Right atrium auricular region (tissue), 2 donors: ENCODE results near the gene TBL1XR1. TPM values are rescaled to one million over a fixed set of nuclear protein-coding genes. Genes with fewer than 3 reads are reported as not detected.
"Not testable (repeated sequence)": the region's sequence is repeated elsewhere in the genome, so short reads cannot be mapped to it uniquely, and the experiment has no call there.

ENCODE experiments used
- DNase-seq: peaks from one replicate; pipeline ENCODE4 v3.0.0-alpha.2; 2019; ENCODE audit warnings: low spot score
- H3K27ac ChIP-seq, 2 donors: fragments of 200-600 bp; sonication (generic); 1 replicate in 1 of 2; 2 replicates in 1 of 2; pipeline ENCODE4 v1.5.1; 2016 to 2019
- H3K27me3 ChIP-seq, 2 donors: fragments of 200-600 bp; sonication (generic); one replicate each; pipeline versions ENCODE4 v1.5.1 to v1.6.0; 2017 to 2019
- H3K36me3 ChIP-seq: fragments of 200-600 bp; sonication (generic); one replicate; pipeline ENCODE4 v1.5.1; 2016
- H3K4me1 ChIP-seq, 2 donors: fragments of 200-600 bp; sonication (generic); one replicate each; pipeline versions ENCODE4 v1.5.1 to v1.6.0; 2017 to 2019
- H3K4me3 ChIP-seq, 2 donors: fragments of 200-600 bp; sonication (generic); 1 replicate in 1 of 2; 2 replicates in 1 of 2; pipeline ENCODE4 v1.5.1; 2017 to 2019; ENCODE audit warnings: mild to moderate bottlenecking in 1 of 2, moderate library complexity in 1 of 2
- H3K9me3 ChIP-seq, 2 donors: fragments of 200-600 bp; sonication (generic); one replicate each; pipeline ENCODE4 v1.5.1; 2019
- total RNA-seq, 2 donors: library from RNA; depleted of rRNA; stranded (reverse); fragments of >200 nt; gene quantifications; one replicate each; pipeline ENCODE4 v1.1.0, GENCODE V29; 2016
- TF ChIP-seq, protein P1 (sequence below), 2 donors: fragments of 200-600 bp; sonication (generic); IDR thresholded peaks; one replicate each; pipeline ENCODE4 v1.5.1; 2019; ENCODE audit warnings: antibody characterized with exemption in 2 of 2

Gene TBL1XR1
- total RNA-seq, 2 donors from 2014 or later = 68.2 to 79.9 TPM

DNA sequence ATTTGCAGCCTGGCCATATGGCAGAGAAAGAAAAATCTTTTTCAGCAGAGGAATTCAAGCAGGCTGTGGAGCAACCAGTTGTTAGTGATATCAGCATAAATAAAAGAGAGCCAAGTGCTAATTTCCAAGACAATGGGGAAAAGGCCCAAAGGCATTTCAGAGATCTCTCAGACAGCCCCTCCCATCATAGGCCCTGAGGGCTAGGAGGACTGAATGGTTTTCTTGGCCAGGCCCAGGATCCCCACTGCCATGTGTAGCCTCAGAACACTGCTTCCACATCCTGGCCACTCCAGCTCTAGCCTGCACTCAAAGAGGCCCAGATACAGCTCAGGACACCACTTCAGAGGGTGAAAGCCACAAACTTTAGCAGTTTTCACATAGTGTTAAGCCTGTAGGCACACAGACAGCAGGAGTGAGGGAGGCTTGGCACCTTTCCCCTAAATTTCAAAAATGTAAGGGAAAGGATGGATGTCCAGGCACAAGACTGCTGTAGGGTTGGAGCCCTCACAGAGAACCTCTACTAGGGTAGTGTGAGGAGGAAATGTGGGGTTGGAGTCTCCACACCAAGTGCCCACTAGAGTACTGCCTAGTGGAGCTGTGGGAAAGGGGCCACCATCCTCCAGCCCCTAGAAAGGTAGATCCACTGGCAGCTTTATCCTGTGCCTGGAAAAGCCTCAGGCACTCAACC is 191.4 kb downstream of the TBL1XR1 start:
- no peaks in the 10 kb centered on the region for H3K4me1 ChIP-seq
- H3K36me3 ChIP-seq = no peaks in the 10 kb centered on the region
- TF ChIP-seq, protein P1, sequence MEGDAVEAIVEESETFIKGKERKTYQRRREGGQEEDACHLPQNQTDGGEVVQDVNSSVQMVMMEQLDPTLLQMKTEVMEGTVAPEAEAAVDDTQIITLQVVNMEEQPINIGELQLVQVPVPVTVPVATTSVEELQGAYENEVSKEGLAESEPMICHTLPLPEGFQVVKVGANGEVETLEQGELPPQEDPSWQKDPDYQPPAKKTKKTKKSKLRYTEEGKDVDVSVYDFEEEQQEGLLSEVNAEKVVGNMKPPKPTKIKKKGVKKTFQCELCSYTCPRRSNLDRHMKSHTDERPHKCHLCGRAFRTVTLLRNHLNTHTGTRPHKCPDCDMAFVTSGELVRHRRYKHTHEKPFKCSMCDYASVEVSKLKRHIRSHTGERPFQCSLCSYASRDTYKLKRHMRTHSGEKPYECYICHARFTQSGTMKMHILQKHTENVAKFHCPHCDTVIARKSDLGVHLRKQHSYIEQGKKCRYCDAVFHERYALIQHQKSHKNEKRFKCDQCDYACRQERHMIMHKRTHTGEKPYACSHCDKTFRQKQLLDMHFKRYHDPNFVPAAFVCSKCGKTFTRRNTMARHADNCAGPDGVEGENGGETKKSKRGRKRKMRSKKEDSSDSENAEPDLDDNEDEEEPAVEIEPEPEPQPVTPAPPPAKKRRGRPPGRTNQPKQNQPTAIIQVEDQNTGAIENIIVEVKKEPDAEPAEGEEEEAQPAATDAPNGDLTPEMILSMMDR (IDR thresholded peaks at IDR 0.05) = no peak
- H3K9me3 ChIP-seq = peaks cover 0 to 20% of the 10 kb centered on the region in 2 donors
- no peak overlapping the region for H3K27ac ChIP-seq
- H3K27me3 ChIP-seq = no peaks in the 10 kb centered on the region
- no peak for DNase-seq
- H3K4me3 ChIP-seq = no peak overlapping the region

DNA sequence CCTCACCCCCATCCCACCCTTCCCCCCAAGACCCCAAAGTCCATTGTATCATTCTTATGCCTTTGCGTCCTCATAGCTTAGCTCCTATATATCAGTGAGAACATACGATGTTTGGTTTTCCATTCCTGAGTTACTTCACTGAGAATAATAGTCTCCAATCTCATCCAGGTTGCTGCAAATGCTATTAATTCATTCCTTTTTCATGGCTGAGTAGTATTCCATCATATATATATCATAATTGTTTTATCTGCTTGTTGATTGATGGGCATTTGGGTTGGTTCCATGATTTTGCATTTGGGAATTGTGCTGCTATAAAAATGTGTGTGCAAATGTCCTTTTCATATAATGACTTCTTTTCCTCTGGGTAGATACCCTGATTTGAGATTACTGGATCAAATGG is 197.1 kb downstream of the TBL1XR1 start:
- H3K36me3 ChIP-seq, H3K27me3 ChIP-seq, H3K9me3 ChIP-seq, H3K4me3 ChIP-seq, H3K27ac ChIP-seq, DNase-seq, H3K4me1 ChIP-seq: not testable (repeated sequence)

DNA sequence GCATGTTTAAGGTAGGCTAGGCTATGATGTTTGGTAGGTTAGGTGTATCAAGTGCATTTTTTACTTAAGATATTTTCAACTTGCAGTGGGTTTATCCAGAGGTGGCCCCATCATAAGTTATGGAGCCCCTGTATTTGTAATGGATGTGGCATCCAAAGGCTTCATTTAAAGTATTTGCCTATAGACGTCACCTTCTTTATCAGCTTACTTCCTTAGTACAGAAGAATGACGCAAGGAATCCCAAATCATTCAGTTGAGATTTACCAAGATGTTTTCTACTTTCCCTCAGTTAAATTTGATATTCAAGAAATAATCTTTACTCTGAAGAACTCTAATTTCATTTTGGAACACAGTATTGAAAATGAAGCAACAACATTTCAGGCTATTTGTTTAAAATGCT is 201.3 kb downstream of the TBL1XR1 start:
- DNase-seq = no peak
- no peak overlapping the region for H3K4me3 ChIP-seq
- TF ChIP-seq, protein P1 (IDR thresholded peaks at IDR 0.05) = no peak

DNA sequence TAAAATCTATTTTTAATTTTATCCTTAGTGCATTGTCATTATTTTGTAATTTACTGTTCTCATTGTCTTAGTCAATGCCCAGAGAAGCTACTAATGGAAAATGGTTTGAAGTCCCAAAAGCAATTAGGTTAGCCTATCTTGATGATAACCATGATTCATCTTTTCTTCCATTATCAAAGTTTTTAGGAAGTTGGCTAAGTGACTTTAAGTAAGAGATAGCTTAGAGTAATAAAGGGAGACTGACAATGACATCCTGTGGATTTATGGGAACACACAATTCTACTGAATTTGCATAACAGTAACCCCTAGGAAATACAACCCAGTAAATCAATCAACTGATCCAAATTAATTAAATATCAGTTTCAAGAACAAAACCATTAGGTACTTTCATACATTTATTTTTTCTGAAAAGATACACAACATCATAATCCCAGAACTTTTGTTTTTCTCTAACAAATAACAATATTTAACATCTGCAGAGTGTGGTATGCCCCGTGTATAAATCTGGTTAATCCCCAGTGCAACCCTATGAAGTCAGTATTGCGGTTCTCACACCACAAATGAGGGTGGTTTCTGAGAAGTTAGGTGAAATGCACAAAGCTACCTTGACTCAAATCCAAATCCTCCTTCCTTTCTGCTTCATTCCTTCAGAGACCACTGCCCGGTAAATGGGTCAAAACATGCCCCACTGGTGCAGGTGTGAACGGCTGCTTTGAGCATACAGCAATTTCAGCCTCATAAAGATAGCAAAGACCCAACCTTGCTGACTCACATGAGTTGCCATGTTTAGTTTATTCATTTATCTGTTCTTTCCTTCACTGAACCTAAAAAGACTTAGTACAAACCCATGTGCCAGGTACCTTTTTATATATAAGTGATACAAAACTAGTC is 202.1 kb downstream of the TBL1XR1 start:
- no peak for DNase-seq

More for the DNA sequence above, 201.3 kb downstream of the TBL1XR1 start:
- H3K27me3 ChIP-seq = no peaks in the 10 kb centered on the region
- H3K9me3 ChIP-seq = peaks cover 0 to 11% of the 10 kb centered on the region in 2 donors
- H3K4me1 ChIP-seq = no peaks in the 10 kb centered on the region
- no peaks in the 10 kb centered on the region for H3K36me3 ChIP-seq
- H3K27ac ChIP-seq = no peak overlapping the region

DNA sequence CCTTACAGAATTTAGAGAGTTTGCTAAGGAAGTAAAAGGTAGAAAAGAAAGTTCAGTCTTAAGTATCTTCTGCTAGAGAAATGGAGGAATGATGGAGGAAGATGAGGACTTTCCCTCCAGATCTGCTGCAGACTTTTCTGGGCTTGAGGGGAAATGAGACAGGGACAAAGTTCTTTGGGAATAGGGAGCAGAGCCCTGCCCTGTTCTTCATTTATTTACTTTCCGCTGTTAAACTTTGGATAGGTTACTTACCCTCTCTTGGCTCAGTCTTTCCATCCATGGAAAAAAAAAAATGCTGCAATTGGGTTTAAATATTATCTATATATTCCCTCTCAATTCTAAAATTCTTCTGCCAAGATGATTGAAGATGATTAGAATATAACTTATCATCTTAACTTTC is 202.9 kb downstream of the TBL1XR1 start:
- DNase-seq = no peak
- Histone ChIP-seq H3K36me3 (no peaks in the 10 kb centered on the region), H3K4me1 (no peaks in the 10 kb centered on the region), H3K27me3 (no peaks in the 10 kb centered on the region), H3K4me3 (no peak overlapping the region), H3K9me3 (peaks cover 0 to 4% of the 10 kb centered on the region in 2 donors), H3K27ac (no peak overlapping the region)
- TF ChIP-seq, protein P1 (IDR thresholded peaks at IDR 0.05) = no peak

More for the DNA sequence above, 202.1 kb downstream of the TBL1XR1 start:
- Histone ChIP-seq H3K4me1 (no peaks in the 10 kb centered on the region), H3K27me3 (no peaks in the 10 kb centered on the region), H3K9me3 (peaks cover 0 to 8% of the 10 kb centered on the region in 2 donors), H3K27ac (no peak overlapping the region), H3K4me3 (no peak overlapping the region), H3K36me3 (no peaks in the 10 kb centered on the region)
- TF ChIP-seq, protein P1 (IDR thresholded peaks at IDR 0.05) = no peak

DNA sequence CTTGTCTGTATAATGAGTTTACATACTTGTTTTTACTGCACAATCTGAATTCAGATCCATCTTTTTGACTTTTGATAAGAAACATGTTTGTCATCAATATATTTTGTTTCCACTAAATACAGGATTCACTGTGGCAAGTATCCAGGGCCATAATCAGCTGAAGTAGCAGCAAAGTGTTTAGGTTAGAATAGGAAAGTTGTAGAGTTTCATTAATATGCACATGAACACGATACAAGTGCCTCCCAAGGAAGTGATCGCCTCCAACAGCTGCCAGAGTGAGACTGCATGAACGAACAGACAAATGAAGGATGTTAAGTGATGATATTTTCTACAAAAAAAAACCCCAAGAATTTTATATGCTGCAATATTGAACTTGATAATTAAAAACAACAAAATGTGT is 204.3 kb downstream of the TBL1XR1 start:
- H3K27me3 ChIP-seq = no peaks in the 10 kb centered on the region
- H3K4me1 ChIP-seq = no peaks in the 10 kb centered on the region
- no peak for DNase-seq
- no peak overlapping the region for H3K4me3 ChIP-seq
- H3K36me3 ChIP-seq = no peaks in the 10 kb centered on the region
- H3K9me3 ChIP-seq = peaks cover 0 to 4% of the 10 kb centered on the region in 2 donors
- TF ChIP-seq, protein P1 (IDR thresholded peaks at IDR 0.05) = no peak
- H3K27ac ChIP-seq = no peak overlapping the region
